ENCODE measurements around the gene EMC7. TPM values are rescaled to one million over a fixed set of nuclear protein-coding genes. Genes with fewer than 3 reads are reported as not detected.
"Not testable (repeated sequence)": the region's sequence is repeated elsewhere in the genome, so short reads cannot be mapped to it uniquely, and the experiment has no call there.

EMC7 gene
- total and polyA plus RNA-seq, 2 of the 13 experiments (the other 11 are each of a cell fraction or from before 2014, with no cell fraction given), result 46.8 to 113 TPM

GRCh38 chr15:34122771-34123183, 21.1 kb upstream of the EMC7 start:
- H3K36me3 ChIP-seq (replicated peaks in 1 of 2; ENCODE audit: control insufficient read depth in 1 of 2, insufficient read depth in 2 of 2, low read length in 2 of 2), result no peaks in the 10 kb centered on the region
- FAIRE-seq (no peak), ATAC-seq (no peak; the same call in 2 of the 3 replicates), DNase-seq (ENCODE audit: low spot score) (peak; percentile 14)
- no peak overlapping the region for H3K4me3 ChIP-seq (replicated peaks in 1 of 3; ENCODE audit: insufficient read depth in 1 of 3, low read depth in 2 of 3, low read length in 3 of 3)
- TF ChIP-seq ZNF446 (CRISPR knock-in tag; IDR thresholded peaks at IDR 0.05) (no peak), E2F2 (CRISPR knock-in tag; IDR thresholded peaks at IDR 0.05; ENCODE audit: borderline replicate concordance) (no peak), MED13 (CRISPR knock-in tag; IDR thresholded peaks at IDR 0.05) (no peak), HIC2 (CRISPR knock-in tag; IDR thresholded peaks at IDR 0.05; ENCODE audit: low read depth) (no peak), ZNF276 (CRISPR knock-in tag; IDR thresholded peaks at IDR 0.05; ENCODE audit: low read depth) (no peak)
- in situ Hi-C loops (cut with HindIII; ENCODE audit: extremely low pct_ligation_motif_present, low pct_unique_long_range_greater_than_20kb), result no loop called here
- no peak overlapping the region for H3K4me2 ChIP-seq (ENCODE audit: low read depth, low read length)
- BruUV-seq (replicated peaks), result no TSS peak
- WGBS (ENCODE audit: low lambda C conversion rate), result 50% methylated on average over 6 of the region's 6 CpGs
- H3K79me2 ChIP-seq (ENCODE audit: insufficient read depth, low read length), result no peaks in the 10 kb centered on the region
- no peaks in the 10 kb centered on the region for H3K27me3 ChIP-seq (ENCODE audit: control insufficient read depth in 1 of 2, insufficient read depth in 2 of 2, low read length in 2 of 2)
- no peaks in the 10 kb centered on the region for H3K9me3 ChIP-seq (ENCODE audit: low read length)
- H4K20me1 ChIP-seq (ENCODE audit: insufficient read depth, low read length), result no peaks in the 10 kb centered on the region
- no peak overlapping the region for H3K9ac ChIP-seq (ENCODE audit: insufficient read depth, low read depth, low read length)
- peaks cover 11% of the 10 kb centered on the region; the same call in 1 of the 2 replicates for H3K4me1 ChIP-seq (ENCODE audit: insufficient read depth, low read length)
- H2AFZ ChIP-seq (ENCODE audit: low read length), result no peak overlapping the region
- no peak overlapping the region for H3K27ac ChIP-seq (ENCODE audit: extremely low read length, insufficient read depth, low read length)
- intact Hi-C loops (cut with micrococcal nuclease; ENCODE audit: unreplicated experiment), result no loop called here
- ChIA-PET POLR2A (no interaction called here), CTCF (ENCODE audit: low intra/inter-chr PET ratio, low total read pairs) (no interaction called here)

- H3K4me3 ChIP-seq (replicated peaks in 1 of 3; ENCODE audit: insufficient read depth in 1 of 3, low read depth in 2 of 3, low read length in 3 of 3); FAIRE-seq; H3K36me3 ChIP-seq (replicated peaks in 1 of 2; ENCODE audit: control insufficient read depth in 1 of 2, insufficient read depth in 2 of 2, low read length in 2 of 2); H3K9ac ChIP-seq (ENCODE audit: insufficient read depth, low read depth, low read length); H3K4me2 ChIP-seq (ENCODE audit: low read depth, low read length); in situ Hi-C loops (cut with HindIII; ENCODE audit: extremely low pct_ligation_motif_present, low pct_unique_long_range_greater_than_20kb); DNase-seq (ENCODE audit: low spot score); H3K79me2 ChIP-seq (ENCODE audit: insufficient read depth, low read length); BruUV-seq (replicated peaks); H2AFZ ChIP-seq (ENCODE audit: low read length); H3K9me3 ChIP-seq (ENCODE audit: low read length); POLR2A ChIA-PET; H4K20me1 ChIP-seq (ENCODE audit: insufficient read depth, low read length); H3K27me3 ChIP-seq (ENCODE audit: control insufficient read depth in 1 of 2, insufficient read depth in 2 of 2, low read length in 2 of 2); CTCF ChIA-PET (ENCODE audit: low intra/inter-chr PET ratio, low total read pairs); H3K27ac ChIP-seq (ENCODE audit: extremely low read length, insufficient read depth, low read length); ATAC-seq; intact Hi-C loops (cut with micrococcal nuclease; ENCODE audit: unreplicated experiment): not testable (repeated sequence)
- WGBS (ENCODE audit: low lambda C conversion rate), result 67% methylated on average over 12 of the region's 12 CpGs
- H3K4me1 ChIP-seq (ENCODE audit: insufficient read depth, low read length), result peaks cover 11% of the 10 kb centered on the region; the same call in 1 of the 2 replicates
These were observed 20.1 kb upstream of the EMC7 start for GRCh38 chr15:34121786-34122185.

- in situ Hi-C loops (cut with HindIII; ENCODE audit: extremely low pct_ligation_motif_present, low pct_unique_long_range_greater_than_20kb); H3K27me3 ChIP-seq (ENCODE audit: control insufficient read depth in 1 of 2, insufficient read depth in 2 of 2, low read length in 2 of 2); H3K27ac ChIP-seq (ENCODE audit: extremely low read length, insufficient read depth, low read length); H3K4me2 ChIP-seq (ENCODE audit: low read depth, low read length); DNase-seq (ENCODE audit: low spot score); CTCF ChIA-PET (ENCODE audit: low intra/inter-chr PET ratio, low total read pairs); H2AFZ ChIP-seq (ENCODE audit: low read length); BruUV-seq (replicated peaks); H3K36me3 ChIP-seq (replicated peaks in 1 of 2; ENCODE audit: control insufficient read depth in 1 of 2, insufficient read depth in 2 of 2, low read length in 2 of 2); ATAC-seq; H3K9me3 ChIP-seq (ENCODE audit: low read length); H3K79me2 ChIP-seq (ENCODE audit: insufficient read depth, low read length); H3K9ac ChIP-seq (ENCODE audit: insufficient read depth, low read depth, low read length); POLR2A ChIA-PET; H3K4me3 ChIP-seq (replicated peaks in 1 of 3; ENCODE audit: insufficient read depth in 1 of 3, low read depth in 2 of 3, low read length in 3 of 3); FAIRE-seq; intact Hi-C loops (cut with micrococcal nuclease; ENCODE audit: unreplicated experiment); H4K20me1 ChIP-seq (ENCODE audit: insufficient read depth, low read length); H3K4me1 ChIP-seq (ENCODE audit: insufficient read depth, low read length): not testable (repeated sequence)
- WGBS (ENCODE audit: low lambda C conversion rate), result 7% methylated on average over 2 of the region's 2 CpGs
These were observed 18.8 kb upstream of the EMC7 start for GRCh38 chr15:34120420-34120819.

All from HepG2 (cell line).